ENCODE results near the gene TMEM266.

Gene TMEM266

DNA sequence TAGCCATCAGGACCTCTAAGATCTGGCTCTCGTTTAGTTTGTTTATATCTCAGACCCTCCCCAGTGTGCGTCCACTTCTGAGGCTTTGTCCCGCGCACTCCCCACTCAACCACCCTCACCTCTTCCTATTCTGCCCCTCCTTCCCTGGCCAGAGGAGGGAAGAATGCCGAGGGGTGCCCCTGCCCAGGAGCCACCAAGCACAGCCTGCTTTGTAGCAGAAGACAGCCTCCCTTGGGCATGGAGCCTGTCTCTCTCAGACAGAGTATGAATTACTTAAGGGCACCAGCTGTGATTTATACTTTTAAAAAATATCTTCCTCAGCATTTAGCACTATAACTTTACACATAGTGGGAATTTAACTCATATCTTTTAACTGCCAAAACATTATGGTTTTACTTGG is 6.0 kb downstream of the TMEM266 start:
- no peak for DNase-seq (ENCODE audit: low read depth)

DNA sequence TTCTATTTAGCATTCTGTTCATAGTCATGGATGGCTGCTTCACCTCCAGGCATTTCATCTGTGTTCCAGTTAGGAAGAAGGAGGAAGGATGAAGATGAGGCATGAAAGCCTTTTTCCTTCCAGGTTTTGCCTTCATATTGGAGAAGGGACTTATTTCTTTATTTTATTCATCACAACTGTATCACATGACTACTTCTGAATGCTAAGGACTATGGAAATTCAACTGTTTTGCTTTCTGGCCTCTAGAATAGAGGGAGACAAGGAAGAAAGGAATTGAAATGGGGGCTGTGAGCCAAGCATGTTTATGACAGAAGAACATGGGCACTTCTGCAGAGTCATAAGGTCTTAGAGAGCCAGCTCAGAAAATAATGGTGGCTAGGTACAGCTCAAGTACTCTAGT is 10.4 kb downstream of the TMEM266 start:
- no peak for DNase-seq (ENCODE audit: low read depth)

DNA sequence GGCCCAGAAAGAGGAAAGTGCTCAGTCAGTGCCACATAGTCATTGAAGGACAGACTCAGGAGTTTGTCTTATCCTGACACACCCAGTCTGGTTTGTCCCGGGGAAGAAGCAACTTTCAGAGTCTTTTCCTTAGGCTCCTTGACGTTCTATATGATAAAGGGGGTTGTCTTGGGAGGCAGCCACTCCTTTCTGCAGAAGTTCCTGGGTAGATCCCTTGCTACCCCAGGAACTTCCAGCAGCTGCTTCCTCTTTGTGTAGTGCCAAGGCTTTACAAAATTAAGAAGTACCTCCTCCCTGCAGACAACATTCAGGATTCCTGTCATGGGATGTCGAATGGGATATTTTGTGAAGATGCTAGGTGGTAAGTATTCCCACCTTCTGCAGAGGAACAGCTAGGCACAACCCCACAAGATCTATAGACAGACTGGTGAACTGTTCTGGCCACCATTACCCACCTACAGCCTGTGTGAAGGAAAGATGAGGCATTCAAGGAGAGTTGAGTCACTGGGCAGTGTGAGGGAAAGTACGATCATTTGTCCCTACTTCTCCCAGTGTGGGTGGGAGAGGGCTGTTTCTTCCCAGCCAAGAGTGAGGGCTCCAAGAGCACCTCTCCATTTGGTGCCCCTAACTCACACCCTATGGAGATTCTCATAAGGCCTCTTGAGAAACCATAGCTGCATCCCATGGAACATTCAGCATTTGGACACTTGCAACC is 11.3 kb downstream of the TMEM266 start:
- no peak for DNase-seq (ENCODE audit: low read depth)

DNA sequence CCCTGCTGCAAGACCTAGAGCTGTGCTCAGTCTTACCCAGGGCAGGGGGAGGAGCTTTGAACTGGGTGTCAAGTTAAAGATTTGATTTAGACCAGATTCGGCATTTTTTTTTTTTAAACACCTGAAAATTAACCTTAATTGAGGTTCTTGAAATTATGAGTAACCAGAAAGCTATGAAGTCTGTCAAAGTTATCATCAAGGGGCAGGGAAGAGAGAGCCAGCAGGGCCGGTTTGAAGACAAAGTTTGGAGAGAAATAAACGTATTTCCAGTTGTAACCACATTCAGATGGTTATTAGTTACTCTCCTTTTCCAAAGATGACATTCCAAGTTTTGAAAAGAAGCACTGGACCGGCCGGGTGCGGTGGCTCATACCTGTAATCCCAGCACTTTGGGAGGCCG is 12.0 kb downstream of the TMEM266 start:
- no peak for DNase-seq (ENCODE audit: low read depth)

DNA sequence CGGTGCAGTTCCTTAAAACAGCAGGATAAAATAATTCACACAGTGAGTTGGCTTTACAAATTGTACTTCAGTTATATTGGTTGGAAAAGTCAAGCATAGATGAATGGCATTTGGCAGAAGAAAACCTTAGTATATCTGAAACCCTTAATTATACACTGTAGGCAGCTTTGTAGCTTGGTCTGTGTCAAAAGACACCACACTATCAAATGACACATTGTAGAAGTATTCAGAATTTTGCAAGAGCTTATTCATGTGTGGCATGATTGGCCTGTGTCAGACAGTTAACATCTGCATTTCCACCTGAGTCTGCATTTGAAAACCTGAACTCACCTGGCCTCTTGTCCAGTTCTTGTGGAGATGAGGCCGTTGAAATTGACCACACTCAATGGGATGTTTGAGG is 13.8 kb downstream of the TMEM266 start:
- DNase-seq (ENCODE audit: low read depth) = no peak

DNA sequence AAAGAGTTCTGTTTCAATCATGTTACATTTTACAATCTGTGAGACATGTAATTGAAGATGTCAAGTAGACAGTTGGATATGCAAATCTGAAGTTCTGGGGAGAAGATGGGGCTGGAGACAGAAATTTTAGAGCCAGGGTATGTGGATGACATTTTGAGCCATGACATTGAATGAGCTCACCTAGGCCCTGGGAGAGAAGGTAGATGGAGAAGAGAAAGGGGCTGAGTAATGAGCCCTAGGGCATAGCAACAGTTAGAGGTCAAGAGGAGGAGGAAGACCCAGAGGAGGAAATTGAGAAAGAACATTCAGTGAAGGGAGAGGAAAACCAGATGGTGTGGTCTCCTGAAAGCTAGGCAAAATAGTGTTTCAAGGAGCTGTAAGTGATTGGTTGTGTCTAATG is 15.3 kb downstream of the TMEM266 start:
- DNase-seq (ENCODE audit: low read depth) = no peak

DNA sequence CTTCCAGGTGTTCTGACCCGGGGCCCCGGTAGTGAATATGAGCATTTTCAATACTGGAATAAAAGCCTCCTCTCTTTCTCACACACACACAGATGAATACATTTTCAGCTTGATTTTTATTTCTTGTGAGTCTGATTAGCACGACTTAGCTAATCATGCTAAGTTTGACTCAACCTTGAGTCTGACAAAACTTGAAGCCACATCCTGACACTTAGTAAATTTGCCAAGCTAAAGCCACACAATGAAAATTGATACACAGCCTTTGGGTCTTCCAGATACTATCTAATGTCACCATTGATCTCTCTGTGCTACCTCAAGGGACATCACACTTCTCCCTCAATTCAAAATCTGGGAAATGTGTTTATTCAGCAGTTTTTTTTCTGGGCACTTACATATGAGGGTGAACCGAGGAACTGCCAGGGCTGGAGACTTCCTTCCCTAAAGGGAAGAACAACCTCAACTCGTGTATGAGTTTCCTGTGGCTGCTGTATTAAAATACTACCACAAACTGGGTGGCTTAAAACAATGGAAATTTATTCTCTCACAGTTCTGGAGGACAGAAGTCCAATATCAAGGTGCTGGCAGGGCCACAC is 18.6 kb downstream of the TMEM266 start:
- DNase-seq (ENCODE audit: low read depth) = no peak

DNA sequence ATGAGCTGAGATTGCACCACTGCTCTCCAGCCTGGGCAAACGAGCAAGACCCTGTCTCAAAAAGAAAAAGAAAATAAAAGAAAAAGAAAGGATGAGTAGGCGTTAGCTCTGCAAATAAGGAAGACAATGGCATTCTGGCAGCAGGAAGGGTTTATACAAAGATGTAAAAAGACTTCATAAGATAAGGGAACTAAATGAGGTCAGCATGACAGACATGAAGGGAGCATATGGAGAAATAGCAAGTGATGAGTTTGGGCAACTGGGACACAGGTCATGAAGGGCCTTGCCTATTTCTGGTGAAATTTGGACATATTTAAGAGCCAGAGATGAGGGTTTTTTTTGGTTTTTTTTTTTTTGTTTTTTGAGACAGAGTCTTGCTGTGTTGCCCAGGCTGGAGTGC is 24.5 kb downstream of the TMEM266 start:
- DNase-seq (ENCODE audit: low read depth) = no peak

DNA sequence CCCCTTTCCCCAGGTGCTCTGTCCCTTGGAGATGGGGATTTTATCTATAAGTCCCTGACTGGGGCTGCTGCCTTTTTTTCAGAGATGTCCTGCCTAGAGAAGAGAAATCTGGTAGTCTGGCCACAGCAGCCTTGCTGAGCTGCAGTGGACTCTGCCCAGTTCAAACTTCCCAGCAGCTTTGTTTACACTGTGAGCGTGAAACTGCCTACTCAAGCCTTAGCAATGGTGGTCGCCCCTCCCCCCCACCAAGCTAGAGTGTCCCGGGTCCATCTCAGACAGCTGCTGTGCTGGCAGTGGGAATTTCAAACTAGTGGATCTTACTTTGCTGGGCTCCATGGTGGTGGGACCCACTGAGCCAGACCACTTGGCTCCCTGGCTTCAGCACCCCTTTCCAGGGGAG is 38.9 kb downstream of the TMEM266 start:
- DNase-seq (ENCODE audit: low read depth) = no peak

DNA sequence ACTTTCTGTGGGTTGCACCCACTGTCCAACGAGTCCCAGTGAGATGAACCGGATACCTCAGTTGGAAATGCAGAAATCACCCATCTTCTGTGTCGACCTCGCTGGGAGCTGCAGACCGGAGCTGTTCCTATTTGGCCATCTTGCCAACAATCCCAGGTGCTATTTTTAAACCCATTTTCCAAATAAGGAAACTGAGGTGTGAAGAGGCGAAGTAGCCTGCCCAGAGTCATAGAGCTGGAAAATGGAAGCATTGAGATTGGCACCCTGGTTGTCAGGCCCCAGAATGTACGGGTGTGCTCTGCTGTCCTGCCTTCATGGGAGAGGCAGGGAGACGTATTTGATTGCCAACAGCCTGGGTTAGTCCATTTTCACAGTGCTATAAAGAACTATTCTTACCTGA is 39.6 kb downstream of the TMEM266 start:
- DNase-seq (ENCODE audit: low read depth) = no peak

DNA sequence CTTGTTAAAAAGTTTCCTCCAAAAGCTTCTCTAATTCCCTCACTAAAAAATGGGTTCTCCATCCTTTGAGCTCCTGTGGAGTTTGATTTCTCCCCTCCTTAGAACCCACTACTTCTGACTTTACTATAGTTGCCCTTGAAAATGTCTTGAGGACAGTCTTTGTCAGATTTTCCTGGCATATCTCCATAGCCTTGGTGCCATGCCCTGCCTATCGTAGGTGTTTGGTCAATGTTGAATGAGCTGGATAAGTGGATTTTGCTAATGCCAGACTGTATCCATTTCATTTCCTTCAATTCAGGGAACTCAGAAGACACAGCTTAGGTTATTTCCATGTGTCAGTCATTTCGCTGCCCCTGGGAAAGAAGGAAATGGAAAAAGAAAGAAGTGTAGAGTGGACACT is 40.6 kb downstream of the TMEM266 start:
- no peak for DNase-seq (ENCODE audit: low read depth)

DNA sequence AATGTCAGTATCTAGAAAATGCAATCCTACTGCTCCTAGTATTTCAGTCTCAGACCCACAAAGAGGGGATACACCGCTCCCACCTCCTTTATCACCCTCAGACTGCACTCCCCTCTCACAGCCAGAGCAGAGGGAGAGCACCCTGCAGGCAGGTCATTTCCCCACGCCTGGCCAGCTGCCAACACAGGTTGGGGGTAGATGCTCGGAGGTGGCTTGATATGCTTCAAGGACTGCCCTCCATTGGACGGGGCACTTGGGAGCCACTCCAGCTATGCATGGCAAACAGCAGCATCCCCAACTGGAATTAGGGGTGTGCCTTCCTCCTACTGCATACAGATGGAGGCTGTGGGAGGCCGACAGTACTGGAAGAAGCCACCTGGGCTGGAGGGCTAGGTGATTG is 41.9 kb downstream of the TMEM266 start:
- DNase-seq (ENCODE audit: low read depth) = no peak

DNA sequence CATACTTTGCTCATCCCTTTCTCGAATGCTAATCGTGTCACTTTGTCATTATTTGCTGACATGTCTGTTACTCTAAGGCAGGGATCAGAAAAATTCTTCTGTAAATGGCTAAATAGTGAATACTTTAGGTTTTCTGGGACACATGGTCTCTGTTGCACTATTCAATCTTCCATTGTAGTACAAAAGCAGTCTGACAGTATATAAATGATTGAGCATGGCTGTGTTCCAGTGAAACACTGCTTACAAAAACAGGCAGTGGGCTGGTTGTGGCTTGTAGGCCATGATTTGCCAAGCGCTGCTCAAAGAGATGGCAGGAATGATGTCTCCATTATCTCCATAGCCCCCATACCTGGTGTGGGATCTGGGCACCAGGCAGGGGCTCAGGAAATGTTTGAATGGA is 45.6 kb downstream of the TMEM266 start:
- DNase-seq (ENCODE audit: low read depth) = no peak

DNA sequence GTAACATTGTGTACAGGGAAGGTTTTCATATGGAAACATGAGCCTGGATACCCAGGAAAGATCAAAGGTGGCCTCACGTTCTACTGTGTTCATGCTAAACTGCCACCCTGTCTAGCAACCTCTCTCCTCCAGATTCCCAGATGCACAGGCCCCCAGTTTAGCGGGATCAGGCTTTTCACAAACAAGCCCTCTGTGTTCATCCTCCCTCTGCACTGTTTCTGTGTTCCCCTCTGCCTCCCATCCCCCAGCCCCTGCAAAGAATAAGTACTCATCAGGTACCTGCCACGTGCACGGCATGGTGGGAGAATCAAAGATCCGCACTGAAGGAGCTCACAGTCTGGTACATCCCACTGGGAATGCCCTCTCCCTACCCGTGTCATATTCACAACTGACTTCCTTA is 46.1 kb downstream of the TMEM266 start:
- DNase-seq (ENCODE audit: low read depth) = no peak

DNA sequence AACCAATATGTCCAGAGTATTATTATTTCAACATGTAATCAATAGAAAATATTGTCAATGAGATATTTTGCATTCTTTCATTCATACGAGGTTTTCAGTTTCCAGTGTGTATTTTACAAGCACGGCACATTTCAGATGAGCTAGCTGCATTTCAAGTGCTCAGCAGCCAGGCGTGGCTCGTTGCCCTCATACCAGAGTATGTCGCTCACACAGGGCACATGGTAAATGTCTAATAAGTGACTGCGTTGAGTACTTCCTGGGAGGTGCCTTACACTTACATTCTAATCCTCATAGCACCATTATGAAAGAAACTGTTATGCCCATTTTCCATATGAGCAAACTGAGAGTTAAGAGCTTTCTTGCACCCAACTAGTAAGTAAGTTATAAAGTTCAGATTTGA is 47.4 kb downstream of the TMEM266 start:
- no peak for DNase-seq (ENCODE audit: low read depth)

DNA sequence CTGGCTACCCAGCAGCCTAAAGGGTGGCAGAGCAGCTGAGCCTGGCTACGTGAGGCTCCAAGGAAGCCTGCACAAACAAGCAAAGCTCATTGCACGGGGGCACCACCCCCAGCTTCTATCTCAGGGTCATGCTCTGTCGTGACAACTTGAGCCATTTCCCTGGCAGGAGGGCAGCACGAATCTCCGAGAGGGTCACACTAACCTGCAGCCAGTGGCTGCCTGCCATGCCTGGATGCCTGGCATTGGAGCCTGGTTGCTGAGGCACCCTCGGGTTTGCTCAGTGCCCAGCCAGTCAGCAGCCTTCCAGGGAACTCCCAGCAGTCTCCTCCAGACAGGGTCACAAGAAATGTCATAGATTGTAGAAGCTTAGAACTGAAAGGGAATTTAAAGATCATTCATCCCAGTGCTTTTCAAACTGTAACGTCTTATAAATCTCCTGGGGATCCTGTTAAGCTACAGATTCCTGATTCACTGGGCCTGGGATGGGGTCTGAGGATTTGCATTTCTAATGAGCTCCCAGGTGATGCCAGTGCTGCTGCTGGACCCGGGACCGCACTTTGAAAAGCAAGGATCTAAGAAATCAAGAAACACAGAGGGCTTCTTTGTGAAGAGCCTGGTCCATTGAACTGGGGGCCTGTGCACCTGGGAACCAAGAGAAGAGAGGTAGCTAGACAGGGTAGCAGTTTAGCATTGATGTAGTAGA is 48.4 kb downstream of the TMEM266 start:
- DNase-seq (ENCODE audit: low read depth) = no peak

DNA sequence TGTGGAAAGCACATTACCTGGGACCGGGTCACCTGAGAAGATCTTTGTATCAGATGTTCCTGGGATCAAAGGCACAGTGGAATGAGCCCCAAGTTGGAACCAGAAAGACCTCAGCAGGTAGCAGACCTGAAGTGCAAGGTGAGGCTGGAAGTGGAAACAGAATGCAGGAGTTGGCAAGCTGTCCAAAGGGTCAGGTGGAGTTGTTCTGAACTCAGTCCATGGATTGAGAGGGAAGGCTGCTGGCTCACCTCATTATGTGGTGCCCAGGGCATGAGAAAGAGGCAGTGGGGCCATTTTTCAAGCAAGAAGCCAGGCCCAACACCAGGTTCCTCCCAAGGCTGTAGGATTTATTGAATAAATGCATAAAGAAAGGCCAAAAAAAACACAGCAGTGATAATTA is 49.3 kb downstream of the TMEM266 start:
- DNase-seq (ENCODE audit: low read depth) = no peak

DNA sequence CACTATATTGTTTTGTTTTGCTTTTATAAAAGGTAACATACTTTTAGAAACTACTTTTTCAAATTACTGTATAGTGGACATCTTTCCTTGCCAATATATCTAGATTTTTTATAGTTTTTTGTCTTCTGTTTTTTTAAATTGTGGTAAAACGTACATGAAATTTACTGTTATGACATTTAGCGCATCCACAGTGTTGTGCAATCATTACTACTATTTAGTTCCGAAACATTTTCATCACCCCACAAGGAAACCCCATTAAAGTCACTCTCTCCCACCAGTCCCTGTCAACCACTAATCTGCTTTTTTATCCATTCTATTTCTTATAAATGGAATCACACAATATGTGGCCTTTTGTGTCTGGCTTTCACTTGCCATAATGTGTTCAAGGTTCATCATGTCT is 54.8 kb downstream of the TMEM266 start:
- no peak for DNase-seq (ENCODE audit: low read depth)

DNA sequence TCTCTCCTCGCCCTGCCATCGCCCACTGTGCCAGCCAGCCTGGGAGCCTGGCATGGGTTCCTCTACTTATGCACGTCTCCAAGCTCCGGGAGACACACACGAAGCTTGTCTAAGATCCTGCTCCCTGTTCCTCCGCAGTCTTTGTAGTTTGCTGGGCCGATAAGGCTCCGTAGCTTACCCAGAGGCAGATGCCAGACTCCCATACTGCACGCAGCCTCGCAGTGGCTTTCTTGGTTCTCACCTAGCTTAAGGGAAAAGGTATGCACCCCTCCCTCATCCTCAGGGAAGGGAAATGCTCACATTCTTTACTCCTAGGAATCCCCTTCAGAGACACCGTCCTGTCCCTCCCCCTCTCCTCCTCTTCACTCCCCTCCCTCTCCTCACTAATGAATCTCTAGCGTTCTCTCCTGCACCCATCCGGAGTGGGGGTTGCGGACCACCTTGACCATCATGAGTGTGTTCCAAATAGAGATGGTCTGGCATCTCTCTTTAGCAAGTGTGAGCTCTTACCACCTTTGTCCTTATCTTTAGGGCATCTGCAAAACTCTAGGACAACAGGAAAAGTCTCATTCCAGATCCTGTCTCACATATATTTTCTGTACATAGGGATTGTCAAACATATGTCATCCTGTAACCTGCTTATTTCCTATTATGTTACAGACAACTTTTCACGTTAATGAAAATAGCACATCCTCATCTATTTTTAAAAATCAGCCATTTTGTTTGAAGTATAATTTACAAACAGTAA is 56.5 kb downstream of the TMEM266 start:
- no peak for DNase-seq (ENCODE audit: low read depth)

DNA sequence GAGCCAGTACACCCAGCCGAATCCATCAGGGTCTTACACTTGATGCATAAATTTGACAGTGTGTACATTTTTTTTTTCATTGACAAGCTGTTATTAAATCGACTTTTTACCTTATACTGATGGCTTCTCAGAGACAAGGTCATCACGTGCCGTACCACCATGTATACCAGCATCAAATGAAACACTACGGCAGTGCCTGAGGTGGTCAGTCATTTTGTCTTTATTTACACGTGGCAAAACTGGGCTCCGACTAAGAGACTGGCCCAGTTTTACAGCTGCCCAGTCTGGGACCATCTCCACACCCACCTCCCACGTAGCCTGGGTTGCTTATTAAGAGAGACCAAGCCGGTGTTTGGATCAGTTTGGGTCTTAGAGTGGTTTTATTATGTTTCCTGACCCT is 57.4 kb downstream of the TMEM266 start:
- no peak for DNase-seq (ENCODE audit: low read depth)

DNA sequence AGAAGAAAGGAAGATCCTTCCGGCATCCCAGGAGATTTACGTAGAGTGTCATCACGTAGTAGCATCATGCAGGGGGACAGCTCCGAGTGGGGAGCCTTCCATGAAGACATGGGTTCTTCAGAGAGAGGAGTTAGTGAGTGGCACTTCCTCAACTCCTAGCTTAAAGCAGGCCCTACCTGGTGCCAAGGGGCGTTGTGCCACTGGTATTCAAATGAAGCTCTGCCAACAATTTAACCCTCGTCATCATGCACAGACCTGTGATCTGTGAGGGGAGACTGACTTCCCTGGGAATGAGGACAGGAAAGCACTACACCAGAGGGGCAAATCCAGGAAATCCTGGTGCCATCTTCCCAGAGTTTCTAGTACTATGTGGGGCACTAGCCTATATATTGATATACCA is 59.0 kb downstream of the TMEM266 start:
- DNase-seq (ENCODE audit: low read depth) = no peak

DNA sequence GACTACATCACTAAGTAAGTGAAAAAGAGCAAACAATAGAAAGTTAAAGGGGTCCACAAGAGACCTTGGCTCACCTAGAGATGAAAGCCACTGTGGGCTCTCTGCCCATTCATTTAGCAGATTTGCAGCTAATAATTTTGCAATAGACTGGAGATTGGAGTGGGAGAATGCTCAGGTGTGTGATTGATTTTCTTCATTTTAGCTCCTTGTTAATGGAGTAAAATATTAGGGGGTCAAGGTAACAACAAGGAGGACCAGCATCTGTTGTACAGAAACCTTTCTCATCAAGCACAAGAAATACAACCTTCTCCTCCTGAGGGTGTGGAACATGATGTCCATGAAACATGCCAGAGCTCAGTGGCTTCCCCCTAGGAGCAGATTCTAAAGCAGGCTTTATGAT is 63.2 kb downstream of the TMEM266 start:
- DNase-seq (ENCODE audit: low read depth) = no peak

DNA sequence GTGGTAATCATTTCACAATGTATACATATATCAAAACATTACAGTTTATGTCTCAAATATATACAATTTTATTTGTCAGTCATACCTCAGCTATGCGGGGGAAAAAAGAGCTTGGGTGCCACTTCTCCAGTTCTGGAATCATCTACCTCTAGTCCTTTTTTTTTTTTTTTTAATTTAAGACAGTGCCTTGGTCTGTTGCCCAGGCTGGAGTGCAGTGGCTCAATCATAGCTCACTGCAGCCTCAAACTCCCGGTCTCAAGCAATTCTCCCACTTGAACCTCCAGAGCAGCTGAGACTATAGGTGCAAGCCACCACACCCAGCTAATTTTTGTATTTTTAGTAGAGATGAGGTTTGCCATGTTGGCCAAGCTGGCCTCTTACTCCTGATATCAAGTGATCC is 67.4 kb downstream of the TMEM266 start:
- DNase-seq (ENCODE audit: low read depth) = no peak
